ENCODE data around the gene ZBTB7C. TPM values are rescaled to one million over a fixed set of nuclear protein-coding genes. Genes with fewer than 3 reads are reported as not detected.

Gene ZBTB7C
- polyA plus RNA-seq, 1 donor (not counting 4 experiments of a cell fraction or from before 2014, with no cell fraction given), result 0.58 TPM

DNA sequence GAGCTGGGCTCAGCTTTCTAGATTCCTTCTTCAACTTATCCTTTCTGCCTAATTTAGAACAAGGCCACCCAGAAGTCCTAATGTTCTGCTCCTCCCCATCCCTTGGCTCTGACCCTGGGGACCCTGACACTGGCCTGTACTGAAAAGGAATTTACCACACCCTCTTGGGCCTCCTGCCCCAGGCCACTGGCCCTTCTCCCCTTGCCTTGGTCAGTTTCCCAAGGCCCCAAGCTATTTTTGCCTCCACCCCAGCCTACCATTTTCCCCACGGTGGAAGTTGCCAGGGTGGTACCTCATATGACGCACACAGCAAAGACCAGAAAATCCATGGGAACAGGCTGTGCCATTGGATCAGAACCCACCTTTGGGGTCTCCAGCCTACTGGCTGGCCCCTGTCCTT is 72.1 kb downstream of the ZBTB7C start:
- no peak overlapping the region for H3K27ac ChIP-seq (ENCODE audit: control insufficient read depth, insufficient read depth, low read length)
- FAIRE-seq, result no peak
- dilution Hi-C loops (cut with MboI; ENCODE audit: extremely low pct_ligation_motif_present, low sequenced_read_pairs), result loop anchor here (10.0 kb wide), 1 partner anchor 58 kb away; no protein-coding TSS in a partner anchor

DNA sequence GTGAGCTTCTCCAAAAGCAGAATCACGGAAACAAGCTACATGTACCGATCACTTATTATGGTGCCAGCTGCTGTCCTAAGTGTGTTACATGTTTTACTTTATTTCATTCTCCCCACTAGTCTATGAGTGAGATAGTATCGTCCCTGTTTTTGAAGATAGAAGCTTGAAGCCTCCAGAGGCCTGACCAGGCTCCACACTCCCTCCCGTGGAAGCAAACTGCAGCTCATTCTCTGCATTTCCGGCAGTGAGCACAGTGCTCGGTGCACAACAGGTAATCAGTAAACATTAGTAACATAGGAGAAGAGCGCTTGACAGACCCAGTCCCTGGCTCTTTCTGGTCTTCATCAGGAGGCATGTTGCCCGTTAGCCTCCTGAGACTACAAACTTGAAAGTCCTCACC is 72.9 kb downstream of the ZBTB7C start:
- H3K36me3 ChIP-seq (ENCODE audit: control insufficient read depth in 2 of 2, extremely low read depth in 1 of 2, insufficient read depth in 2 of 2, low read length in 2 of 2), result no peaks in the 10 kb centered on the region
- dilution Hi-C loops (cut with MboI; ENCODE audit: extremely low pct_ligation_motif_present, low sequenced_read_pairs), result loop anchor here (10.0 kb wide), 1 partner anchor 58 kb away; no protein-coding TSS in a partner anchor
- FAIRE-seq (peak; percentile 34), DNase-seq (ENCODE audit: low read depth, low spot score) (no peak)
- no peak overlapping the region for H3K27ac ChIP-seq (ENCODE audit: control insufficient read depth, insufficient read depth, low read length)
- H3K79me2 ChIP-seq (ENCODE audit: control insufficient read depth, insufficient read depth, low read length), result no peaks in the 10 kb centered on the region
- H3K9ac ChIP-seq (ENCODE audit: control insufficient read depth, extremely low read depth, insufficient read depth, low read length), result no peak overlapping the region
- no peak overlapping the region for H3K4me2 ChIP-seq (ENCODE audit: control insufficient read depth, extremely low read depth, insufficient read depth, low read depth, low read length)
- H3K27me3 ChIP-seq (ENCODE audit: control insufficient read depth, extremely low read depth, insufficient read depth, low read length), result no peaks in the 10 kb centered on the region
- no peaks in the 10 kb centered on the region for H4K20me1 ChIP-seq (ENCODE audit: control insufficient read depth, extremely low read depth, insufficient read depth, low read length)
- no peak overlapping the region for H2AFZ ChIP-seq (ENCODE audit: control insufficient read depth, low read length)
- TF ChIP-seq EZH2 (IDR thresholded peaks at IDR 0.05; ENCODE audit: low read length), result no peak
- TF ChIP-seq, protein P1, sequence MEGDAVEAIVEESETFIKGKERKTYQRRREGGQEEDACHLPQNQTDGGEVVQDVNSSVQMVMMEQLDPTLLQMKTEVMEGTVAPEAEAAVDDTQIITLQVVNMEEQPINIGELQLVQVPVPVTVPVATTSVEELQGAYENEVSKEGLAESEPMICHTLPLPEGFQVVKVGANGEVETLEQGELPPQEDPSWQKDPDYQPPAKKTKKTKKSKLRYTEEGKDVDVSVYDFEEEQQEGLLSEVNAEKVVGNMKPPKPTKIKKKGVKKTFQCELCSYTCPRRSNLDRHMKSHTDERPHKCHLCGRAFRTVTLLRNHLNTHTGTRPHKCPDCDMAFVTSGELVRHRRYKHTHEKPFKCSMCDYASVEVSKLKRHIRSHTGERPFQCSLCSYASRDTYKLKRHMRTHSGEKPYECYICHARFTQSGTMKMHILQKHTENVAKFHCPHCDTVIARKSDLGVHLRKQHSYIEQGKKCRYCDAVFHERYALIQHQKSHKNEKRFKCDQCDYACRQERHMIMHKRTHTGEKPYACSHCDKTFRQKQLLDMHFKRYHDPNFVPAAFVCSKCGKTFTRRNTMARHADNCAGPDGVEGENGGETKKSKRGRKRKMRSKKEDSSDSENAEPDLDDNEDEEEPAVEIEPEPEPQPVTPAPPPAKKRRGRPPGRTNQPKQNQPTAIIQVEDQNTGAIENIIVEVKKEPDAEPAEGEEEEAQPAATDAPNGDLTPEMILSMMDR (optimal IDR thresholded peaks at IDR 0.05 in 1 of 3, IDR thresholded peaks at IDR 0.05 in 1 of 3, conservative IDR thresholded peaks at IDR 0.05 in 1 of 3; ENCODE audit: extremely low read depth in 1 of 3, insufficient read depth in 2 of 3, low read length in 3 of 3), result peak; percentile 28 to 57 (median 35)
- no peaks in the 10 kb centered on the region for H3K9me1 ChIP-seq (ENCODE audit: control insufficient read depth, extremely low read depth, insufficient read depth, low read length)
- H3K9me3 ChIP-seq (ENCODE audit: control insufficient read depth, low read depth, low read length), result no peaks in the 10 kb centered on the region
- no peak overlapping the region for H3K4me3 ChIP-seq (ENCODE audit: control insufficient read depth in 2 of 3, extremely low read depth in 1 of 3, insufficient read depth in 2 of 3, low read depth in 1 of 3, low read length in 3 of 3)
- no peaks in the 10 kb centered on the region for H3K4me1 ChIP-seq (ENCODE audit: control insufficient read depth, extremely low read depth, insufficient read depth, low read length)

More for the DNA sequence above, 72.1 kb downstream of the ZBTB7C start:
- TF ChIP-seq EZH2 (IDR thresholded peaks at IDR 0.05; ENCODE audit: low read length), result no peak
- TF ChIP-seq, protein P1 (optimal IDR thresholded peaks at IDR 0.05 in 1 of 3, IDR thresholded peaks at IDR 0.05 in 1 of 3, conservative IDR thresholded peaks at IDR 0.05 in 1 of 3; ENCODE audit: extremely low read depth in 1 of 3, insufficient read depth in 2 of 3, low read length in 3 of 3), result no peak
- no peak overlapping the region for H3K4me3 ChIP-seq (ENCODE audit: control insufficient read depth in 2 of 3, extremely low read depth in 1 of 3, insufficient read depth in 2 of 3, low read depth in 1 of 3, low read length in 3 of 3)
- H3K9me3 ChIP-seq (ENCODE audit: control insufficient read depth, low read depth, low read length), result no peaks in the 10 kb centered on the region
- no peaks in the 10 kb centered on the region for H3K79me2 ChIP-seq (ENCODE audit: control insufficient read depth, insufficient read depth, low read length)
- H3K4me2 ChIP-seq (ENCODE audit: control insufficient read depth, extremely low read depth, insufficient read depth, low read depth, low read length), result no peak overlapping the region
- no peak overlapping the region for H2AFZ ChIP-seq (ENCODE audit: control insufficient read depth, low read length)
- no peaks in the 10 kb centered on the region for H3K36me3 ChIP-seq (ENCODE audit: control insufficient read depth in 2 of 2, extremely low read depth in 1 of 2, insufficient read depth in 2 of 2, low read length in 2 of 2)
- no peaks in the 10 kb centered on the region for H3K9me1 ChIP-seq (ENCODE audit: control insufficient read depth, extremely low read depth, insufficient read depth, low read length)
- no peaks in the 10 kb centered on the region for H3K4me1 ChIP-seq (ENCODE audit: control insufficient read depth, extremely low read depth, insufficient read depth, low read length)
- no peak for DNase-seq (ENCODE audit: low read depth, low spot score)
- H3K27me3 ChIP-seq (ENCODE audit: control insufficient read depth, extremely low read depth, insufficient read depth, low read length), result no peaks in the 10 kb centered on the region
- H4K20me1 ChIP-seq (ENCODE audit: control insufficient read depth, extremely low read depth, insufficient read depth, low read length), result no peaks in the 10 kb centered on the region
- no peak overlapping the region for H3K9ac ChIP-seq (ENCODE audit: control insufficient read depth, extremely low read depth, insufficient read depth, low read length)
